ENCODE data around the gene ANKH.
"Not testable (repeated sequence)": the region's sequence is repeated elsewhere in the genome, so short reads cannot be mapped to it uniquely, and the experiment has no call there.

ANKH gene

GRCh38 chr5:14882658-14883580, 11.3 kb upstream of the ANKH start:
- DNase-seq: no peak

GRCh38 chr5:14881826-14882225, 10.2 kb upstream of the ANKH start:
- no peak for DNase-seq

- no peak for DNase-seq
These were observed 9.1 kb upstream of the ANKH start for GRCh38 chr5:14880688-14881087.

GRCh38 chr5:14879937-14880589, 8.5 kb upstream of the ANKH start:
- no peak for DNase-seq

- no peak for DNase-seq
These were observed 7.8 kb upstream of the ANKH start for GRCh38 chr5:14879393-14879792.

GRCh38 chr5:14878192-14878591, 6.6 kb upstream of the ANKH start:
- not testable (repeated sequence) for DNase-seq

- DNase-seq: no peak
These were observed 4.5 kb upstream of the ANKH start for GRCh38 chr5:14876095-14876494.

GRCh38 chr5:14873790-14874189, 2.2 kb upstream of the ANKH start:
- DNase-seq: no peak

- no peak for DNase-seq
These were observed 1.5 kb upstream of the ANKH start for GRCh38 chr5:14873093-14873492.

- peak; percentile 81 for DNase-seq
These were observed 752 bp upstream of the ANKH start for GRCh38 chr5:14872070-14872989.

GRCh38 chr5:14870337-14871213, 1.0 kb downstream of the ANKH start:
- peak; percentile 48 for DNase-seq

- DNase-seq: peak; percentile 9
These were observed 1.9 kb downstream of the ANKH start for GRCh38 chr5:14869668-14870164.

GRCh38 chr5:14869233-14869632, 2.3 kb downstream of the ANKH start:
- DNase-seq: no peak

- no peak for DNase-seq
These were observed 2.8 kb downstream of the ANKH start for GRCh38 chr5:14868771-14869170.

GRCh38 chr5:14864181-14864812, 7.3 kb downstream of the ANKH start:
- DNase-seq: no peak

GRCh38 chr5:14863105-14863504, 8.5 kb downstream of the ANKH start:
- DNase-seq: no peak

GRCh38 chr5:14861123-14861765, 10.3 kb downstream of the ANKH start:
- DNase-seq: no peak

- DNase-seq: no peak
These were observed 11.6 kb downstream of the ANKH start for GRCh38 chr5:14859980-14860379.

- DNase-seq: no peak
These were observed 12.4 kb downstream of the ANKH start for GRCh38 chr5:14859150-14859549.

- no peak for DNase-seq
These were observed 16.2 kb downstream of the ANKH start for GRCh38 chr5:14855366-14855765.

GRCh38 chr5:14854799-14855198, 16.8 kb downstream of the ANKH start:
- DNase-seq: no peak
